Activated CD8-positive, alpha-beta memory T cell treated with anti-CD3 and anti-CD28 coated beads for 1 hour (primary cell): ENCODE measurements around the gene KRT20.
"Not testable (repeated sequence)": the region's sequence is repeated elsewhere in the genome, so short reads cannot be mapped to it uniquely, and the experiment has no call there.

Experiments
- DNase-seq, 2 donors: peaks; one replicate each; pipeline ENCODE4 v3.0.0-alpha.2; 2020; ENCODE audit warnings: low read depth in 1 of 2; ENCODE audit errors: extremely low read depth in 1 of 2

KRT20 gene

GRCh38 chr17:40884708-40885512 lies at the start of gene KRT20:
Gene KRT20, minus strand, starts transcription at chr17:40885242. Its CDS starts 57 bp downstream, at chr17:40885185.
- no peak for DNase-seq

DNA sequence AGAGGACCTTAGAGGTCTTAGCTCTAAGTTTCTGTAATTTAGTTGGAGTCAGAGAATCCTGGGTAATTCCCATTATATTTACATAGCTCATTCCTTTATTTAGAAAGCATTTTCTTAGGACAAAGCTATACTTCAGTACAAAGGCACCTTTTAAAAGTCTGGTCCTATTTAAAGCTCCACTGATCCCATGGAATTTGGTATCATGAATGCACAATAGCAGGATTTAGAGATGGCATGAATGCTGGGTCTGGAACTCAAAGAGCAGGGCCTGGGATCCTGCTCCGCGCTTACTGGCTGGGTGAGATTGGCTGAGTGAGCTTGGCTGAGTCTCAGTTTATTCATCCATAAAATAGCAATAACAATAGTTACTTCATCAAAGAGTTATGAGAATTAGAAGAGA lies 47.6 kb upstream of the KRT20 start:
- DNase-seq = no peak

GRCh38 chr17:40931311-40931710 lies 46.3 kb upstream of the KRT20 start:
- DNase-seq = no peak

DNA sequence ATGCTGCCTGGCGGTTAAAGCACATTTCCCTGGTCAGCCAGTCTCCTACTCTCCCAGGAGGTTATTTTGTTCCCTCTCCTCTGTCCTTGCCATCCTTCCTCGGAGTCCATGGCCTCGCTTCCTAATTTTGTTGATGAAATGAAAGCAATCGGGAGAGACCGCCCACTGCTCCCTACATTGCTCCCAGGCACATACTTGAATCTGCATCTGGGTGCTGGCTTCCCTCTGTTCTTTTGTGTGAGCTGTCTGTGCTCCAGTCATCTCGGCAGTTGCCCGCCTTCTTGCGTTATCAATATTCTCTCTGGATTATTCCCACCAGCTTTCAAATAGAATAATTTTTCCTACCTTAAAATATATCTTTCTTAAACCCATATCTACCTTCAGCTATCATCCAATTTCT lies 41.3 kb upstream of the KRT20 start:
- no peak for DNase-seq

- DNase-seq = no peak
These were observed 37.2 kb upstream of the KRT20 start for GRCh38 chr17:40922239-40922638.

- no peak for DNase-seq
These were observed 36.0 kb upstream of the KRT20 start for GRCh38 chr17:40921026-40921425.

DNA sequence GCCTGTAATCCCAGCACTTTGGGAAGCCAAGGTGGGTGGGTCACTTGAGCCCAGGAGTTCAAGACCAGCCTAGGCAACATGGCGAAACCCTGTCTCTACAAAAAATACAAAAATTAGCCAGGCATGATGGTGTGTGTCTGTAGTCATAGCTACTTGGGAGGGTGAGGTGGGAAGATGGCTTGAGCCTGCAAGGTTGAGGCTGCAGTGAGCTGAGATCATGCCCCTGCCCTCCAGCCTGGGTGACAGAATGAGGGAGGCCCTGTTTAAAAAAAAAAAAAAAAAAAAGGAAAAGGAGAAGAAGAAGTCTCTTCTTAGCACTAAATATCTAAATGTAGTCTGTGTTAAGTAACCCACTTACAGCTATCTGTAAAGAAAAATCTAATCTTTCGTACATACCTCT lies 32.1 kb upstream of the KRT20 start:
- not testable (repeated sequence) for DNase-seq

GRCh38 chr17:40916366-40916765 lies 31.3 kb upstream of the KRT20 start:
- no peak for DNase-seq

DNA sequence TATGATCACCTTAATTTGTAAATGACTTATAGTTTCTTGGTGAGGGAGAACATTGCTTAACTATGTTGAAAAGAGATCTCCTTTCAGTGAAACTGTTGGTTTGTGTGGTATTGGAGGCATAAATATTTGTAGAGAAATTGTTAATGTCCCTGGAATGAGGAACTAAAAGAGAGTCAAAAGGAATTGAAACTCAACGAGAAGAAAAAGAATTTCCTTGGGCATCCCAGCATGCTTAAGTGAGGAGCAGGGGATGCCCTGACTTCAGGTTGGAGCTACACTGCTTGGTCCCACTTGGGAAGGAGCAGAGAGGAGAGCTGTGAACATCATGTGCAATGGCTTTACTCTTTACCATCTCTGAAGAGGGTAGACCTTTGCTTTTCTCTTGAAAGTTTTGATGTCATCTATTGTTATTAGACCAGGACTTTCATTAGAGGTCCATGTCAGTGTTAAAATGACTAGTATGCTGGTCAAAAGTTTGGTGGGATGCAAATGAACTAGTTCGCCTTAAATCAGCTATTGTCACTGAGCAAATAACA lies 30.7 kb upstream of the KRT20 start:
- no peak for DNase-seq

DNA sequence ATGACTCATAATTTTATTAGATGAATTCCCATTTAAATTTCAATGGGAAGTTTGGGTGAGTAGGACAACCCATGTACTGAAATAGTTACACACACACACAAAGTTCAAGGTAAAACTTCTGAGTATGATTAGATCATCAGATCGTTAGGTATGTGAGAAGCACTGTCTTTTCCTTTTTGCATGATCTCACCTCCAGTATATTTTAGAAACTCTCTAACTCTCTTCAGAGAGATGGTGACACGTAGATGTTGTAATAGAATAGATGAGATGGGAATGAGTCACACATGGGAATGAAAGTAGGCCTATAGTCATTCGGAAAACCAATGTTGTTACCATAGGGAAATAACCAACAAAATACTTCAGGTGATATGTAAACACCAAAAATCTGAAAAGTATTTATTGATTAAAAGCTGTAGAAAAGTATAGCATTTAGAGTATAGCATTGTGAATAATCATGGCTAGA lies 30.2 kb upstream of the KRT20 start:
- no peak for DNase-seq

DNA sequence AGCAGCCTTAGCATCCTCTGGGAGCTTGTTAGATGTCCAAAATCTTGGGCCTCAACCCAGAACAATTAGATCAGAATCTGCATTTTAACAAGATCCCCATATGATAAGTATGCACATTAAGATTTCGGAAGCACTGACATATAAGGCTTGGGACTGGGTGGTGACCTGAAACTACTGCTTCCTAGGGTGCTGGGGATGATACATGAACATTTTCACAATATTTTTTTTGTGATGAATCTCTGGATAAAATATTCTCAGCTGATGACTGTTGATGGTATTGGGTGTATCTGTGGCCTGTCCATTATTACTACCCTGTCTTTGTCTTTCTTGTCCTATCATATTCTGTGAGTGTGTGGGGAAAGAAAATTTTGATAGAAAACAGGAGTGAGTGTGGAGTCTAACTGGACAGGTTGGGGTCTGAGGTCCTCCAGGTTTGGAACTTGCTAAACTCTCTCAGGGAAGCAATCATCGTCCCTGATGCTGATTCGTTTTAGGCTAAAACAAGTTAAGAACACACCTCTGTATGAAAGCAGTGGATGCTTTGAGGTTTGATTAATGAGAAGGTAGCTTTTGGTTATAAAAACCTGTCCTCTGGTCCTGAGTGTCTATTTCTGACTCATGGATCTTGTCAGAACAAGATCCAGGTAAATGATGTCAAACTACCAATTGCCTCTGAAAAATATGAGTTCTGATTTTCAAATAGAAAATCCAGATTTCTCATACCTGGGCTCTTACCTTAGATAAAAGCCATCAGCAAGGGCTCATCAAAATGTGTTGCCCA lies 29.2 kb upstream of the KRT20 start:
- no peak for DNase-seq

GRCh38 chr17:40912486-40913210 lies 27.6 kb upstream of the KRT20 start:
- DNase-seq = no peak

DNA sequence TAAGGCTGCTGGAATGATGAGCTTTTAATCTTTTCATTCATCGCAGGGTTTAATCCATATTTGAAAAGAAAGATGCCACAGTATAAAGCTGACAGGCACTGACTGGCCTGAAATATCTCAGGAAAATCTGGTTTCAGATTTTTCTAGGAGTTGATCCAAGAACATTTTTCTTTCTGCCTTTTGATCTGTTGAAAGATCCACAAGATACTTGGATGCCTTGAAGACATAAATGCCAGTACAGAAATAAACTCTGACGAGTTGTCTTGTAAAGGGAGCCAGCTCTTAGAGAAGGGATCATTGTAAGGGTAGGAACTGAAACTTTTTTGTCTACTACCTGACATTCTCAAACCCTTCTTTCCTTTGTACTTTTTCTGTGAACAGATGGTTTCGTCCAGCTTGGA lies 25.4 kb upstream of the KRT20 start:
- no peak for DNase-seq

GRCh38 chr17:40909755-40910154 lies 24.7 kb upstream of the KRT20 start:
- no peak for DNase-seq

GRCh38 chr17:40909351-40909750 lies 24.3 kb upstream of the KRT20 start:
- DNase-seq = peak; percentile 33 to 45

DNA sequence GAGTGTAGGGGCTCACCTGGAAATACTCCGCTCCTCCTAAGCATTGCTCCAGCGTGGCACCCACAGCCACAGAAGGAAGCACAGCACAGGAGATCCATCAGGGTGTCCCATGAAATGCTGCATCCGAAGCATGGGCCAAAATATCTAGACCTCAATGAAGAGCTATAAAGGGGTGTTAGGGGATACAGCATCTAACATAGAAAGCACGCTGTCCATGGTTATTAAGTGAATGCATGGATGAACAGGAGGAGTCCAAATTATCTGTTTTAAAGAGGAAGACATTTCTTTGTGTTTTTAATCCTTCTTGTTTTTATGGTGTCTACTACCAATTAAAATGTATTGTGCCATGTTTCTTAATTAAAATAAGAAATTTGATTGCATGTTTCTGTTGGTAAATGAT lies 21.6 kb upstream of the KRT20 start:
- no peak for DNase-seq

DNA sequence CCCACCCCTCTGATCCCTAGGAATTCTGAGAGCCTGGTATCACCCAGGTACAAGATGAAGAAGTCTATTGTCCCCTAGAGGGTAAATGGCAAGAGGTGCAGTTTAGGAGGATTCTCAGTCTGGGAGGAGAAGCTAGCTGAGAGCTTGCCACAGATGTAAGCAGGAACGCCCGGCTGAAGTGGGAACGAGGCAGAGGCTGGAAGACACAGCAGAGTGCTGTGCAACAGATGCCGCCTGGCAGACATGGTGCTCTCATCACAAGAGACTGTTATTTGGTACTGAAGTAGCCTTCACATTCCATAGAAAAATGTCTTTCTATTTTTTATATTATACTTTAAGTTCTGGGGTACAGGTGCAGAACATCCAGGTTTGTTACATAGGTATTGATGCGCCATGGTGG lies 20.3 kb upstream of the KRT20 start:
- no peak for DNase-seq

DNA sequence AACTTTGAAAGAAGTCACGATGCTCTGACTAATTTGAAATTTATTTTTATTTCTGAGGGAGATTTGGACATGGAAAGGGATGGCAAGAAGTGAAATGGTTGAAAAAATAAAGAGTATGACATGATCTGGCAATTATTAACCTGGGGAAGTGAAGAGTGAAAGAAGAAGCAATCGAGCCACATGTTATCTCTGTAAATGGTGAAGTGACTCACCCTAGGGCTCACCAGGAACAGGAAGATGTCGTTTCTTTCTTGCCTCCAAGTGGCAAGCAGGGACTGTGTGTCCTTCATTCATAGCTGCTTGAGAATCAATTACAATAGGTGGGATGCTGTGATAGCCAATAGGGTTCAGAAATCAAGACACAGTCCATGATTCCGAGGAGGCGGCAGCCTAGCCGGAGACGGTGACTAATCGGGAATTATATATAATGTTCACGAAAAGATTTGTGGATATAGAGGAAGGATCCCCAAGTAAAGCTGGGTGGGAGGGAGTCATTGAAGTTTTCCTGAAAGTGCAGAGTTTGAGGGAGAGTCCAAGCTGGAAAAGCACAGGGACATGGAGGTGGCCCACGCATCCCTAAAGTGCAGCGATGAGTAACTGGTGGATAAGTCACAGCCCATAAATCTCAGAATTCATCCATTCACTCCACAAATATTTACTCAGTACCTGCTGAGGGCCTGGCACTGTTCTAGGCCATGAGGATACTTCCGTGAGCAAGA lies 18.2 kb upstream of the KRT20 start:
- DNase-seq = no peak

GRCh38 chr17:40902498-40902897 lies 17.5 kb upstream of the KRT20 start:
- no peak for DNase-seq

GRCh38 chr17:40901981-40902474 lies 17.0 kb upstream of the KRT20 start:
- DNase-seq = no peak
